Measurements from ENCODE around the gene NPW. TPM values are rescaled to one million over a fixed set of nuclear protein-coding genes. Genes with fewer than 3 reads are reported as not detected.

The NPW gene
- total RNA-seq, 1 experiment from 2014 or later = 0.12 TPM

- DNase-seq (ENCODE audit: low read depth) = no peak
These were observed 591 bp downstream of the NPW start for GRCh38 chr16:2019921-2020831.

DNA sequence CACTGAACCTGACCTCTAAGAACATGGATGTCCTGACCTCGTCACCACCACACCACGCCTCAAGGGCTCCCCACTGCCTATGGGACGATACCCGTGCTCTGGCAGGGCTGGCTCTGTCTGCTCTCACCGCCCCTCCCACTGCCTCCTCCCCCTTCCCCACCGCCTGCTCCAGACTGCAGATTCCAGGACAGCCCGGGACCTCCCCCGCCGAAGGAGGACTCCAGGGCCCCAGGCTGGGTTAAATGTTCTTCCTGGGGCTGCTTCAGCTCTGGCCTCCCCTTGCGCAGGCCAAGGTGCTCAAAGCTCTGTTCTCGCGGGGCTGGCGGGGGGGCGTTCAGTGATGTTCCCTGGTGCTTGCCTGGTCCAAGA is 3.1 kb downstream of the NPW start:
- peak; percentile 48 for DNase-seq (ENCODE audit: low read depth)

DNA sequence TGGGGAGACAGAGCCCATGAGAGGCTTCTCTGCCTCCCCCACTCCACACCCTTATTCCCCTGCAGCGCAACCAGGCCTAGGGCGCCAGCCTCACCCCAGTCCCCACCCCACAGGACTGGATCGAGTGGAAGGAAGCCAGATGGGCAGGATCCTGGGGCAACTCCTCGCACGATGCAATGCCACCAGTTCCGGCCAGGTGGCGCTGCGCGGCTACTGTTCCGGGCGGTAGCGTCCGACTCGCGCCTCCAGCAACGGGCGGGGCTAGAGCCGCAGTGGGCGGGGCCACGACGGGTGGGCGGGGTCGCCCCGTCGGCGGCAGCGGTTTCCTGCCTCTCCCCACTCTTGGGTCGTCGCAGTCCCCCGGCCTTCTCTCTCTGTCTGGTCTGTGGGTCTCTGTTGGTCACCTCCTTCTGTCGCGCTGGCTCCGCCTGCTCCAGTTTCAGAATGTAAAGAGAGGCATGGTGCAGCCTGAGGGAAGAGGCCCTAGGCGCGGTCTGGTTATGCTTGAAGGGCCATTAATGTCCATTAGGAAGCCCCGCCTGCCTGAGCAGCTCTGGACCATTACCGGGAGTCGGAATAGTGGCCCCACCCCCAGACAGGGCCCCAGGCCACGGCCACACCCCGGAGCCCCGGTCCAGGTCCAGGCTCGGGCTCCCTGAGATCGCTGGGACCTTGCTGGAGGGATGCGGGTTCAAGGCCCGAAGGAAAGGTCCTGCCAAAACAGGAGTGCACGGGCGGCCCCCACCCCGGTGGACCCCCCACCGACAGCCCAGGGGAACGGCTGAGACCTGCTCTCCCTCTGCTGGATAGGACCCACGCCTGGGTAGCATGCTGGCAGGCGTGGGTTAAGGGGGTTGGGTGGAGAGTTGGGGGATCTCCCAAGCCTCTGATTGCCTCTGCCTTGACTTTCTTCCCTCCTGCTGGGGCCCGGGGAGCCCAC is 3.8 kb downstream of the NPW start:
- DNase-seq (ENCODE audit: low read depth) = peak; percentile 81

- no peak for DNase-seq (ENCODE audit: low read depth)
These were observed 4.4 kb downstream of the NPW start for GRCh38 chr16:2024032-2024420.

- DNase-seq (ENCODE audit: low read depth) = no peak
These were observed 5.7 kb downstream of the NPW start for GRCh38 chr16:2025251-2025650.

DNA sequence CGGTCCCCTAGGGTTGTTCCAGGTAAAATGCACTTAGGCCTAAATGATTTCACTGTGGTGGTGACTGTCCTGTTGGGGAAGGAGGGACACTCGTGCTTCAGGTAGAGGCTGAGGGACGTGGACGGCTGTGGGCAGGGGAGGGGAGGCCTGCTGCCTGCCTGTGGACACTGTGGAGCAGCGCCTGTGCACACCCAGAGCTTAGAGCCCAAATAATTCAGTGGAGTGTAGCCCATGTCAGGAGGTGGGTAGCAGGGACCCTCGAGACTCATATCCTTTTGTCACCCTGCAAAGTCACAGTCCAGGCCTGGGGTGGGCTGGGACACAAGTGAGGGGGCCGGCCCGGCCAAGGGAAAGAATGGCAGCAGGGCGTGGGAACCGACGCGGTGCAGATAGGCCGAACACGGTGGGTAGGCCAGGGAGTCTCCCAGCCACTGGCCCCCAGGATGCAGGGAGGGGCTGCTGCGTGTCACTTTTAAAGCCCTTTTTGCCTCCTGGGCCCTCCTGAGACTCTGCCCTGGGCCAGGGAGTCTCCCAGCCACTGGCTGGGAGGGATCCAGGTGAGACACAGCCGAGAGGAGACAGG is 6.4 kb downstream of the NPW start:
- DNase-seq (ENCODE audit: low read depth) = no peak

DNA sequence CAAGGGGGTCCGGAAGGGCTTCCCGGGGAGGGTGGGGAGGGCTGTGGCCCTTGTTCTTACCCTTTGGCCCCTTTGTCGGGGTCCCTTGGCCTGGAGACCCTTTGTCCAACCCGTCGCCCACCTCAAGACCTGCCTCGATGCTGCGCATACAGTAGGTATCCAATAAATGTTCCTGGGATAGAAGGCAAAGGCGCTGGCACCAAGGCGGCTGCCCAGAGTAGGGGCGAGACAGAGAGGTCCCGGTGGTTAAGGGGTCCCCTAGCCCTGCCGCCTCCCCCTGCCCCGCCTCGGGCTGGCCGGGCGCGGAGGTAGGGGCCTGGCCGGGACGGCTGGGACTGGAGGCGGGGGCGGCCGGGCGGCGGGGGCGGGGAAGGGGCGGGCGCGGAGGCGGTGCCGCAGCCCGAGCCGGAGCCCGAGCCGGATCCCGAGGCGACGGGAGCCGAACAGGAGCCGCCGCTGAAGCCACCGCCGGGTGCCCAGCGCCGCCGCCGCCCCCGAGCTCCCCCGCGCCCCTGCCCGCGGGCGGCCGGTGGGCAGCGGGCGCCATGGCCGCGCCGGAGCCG is 7.0 kb downstream of the NPW start, which contains the start of gene NHERF2:
TSS of gene NHERF2 (plus strand) at position 442 of the 563 bp plus-strand sequence. CDS start at position 546, 104 bp downstream.
- no peak for DNase-seq (ENCODE audit: low read depth)

- peak; percentile 56 for DNase-seq (ENCODE audit: low read depth)
These were observed 7.7 kb downstream of the NPW start for GRCh38 chr16:2027024-2028010.

DNA sequence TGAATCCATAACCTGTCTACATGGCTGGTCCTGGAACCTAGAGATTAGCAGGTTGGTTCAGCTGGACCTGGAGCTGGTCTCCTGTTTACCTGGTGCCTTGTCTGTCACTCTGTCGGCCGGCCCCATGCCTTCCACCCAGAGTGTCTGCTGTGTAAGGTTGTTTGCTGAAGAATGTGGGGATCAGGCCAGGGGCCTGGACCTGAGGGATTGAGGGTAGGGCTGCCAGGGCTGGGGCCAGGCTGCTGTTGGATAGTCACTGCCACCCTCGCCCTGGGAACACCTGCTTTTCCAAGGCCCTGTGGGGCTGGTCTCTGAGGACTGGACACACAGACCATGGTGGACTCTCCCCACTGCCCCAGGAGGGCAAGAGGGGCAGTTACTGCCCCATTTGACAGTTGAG is 8.6 kb downstream of the NPW start:
- DNase-seq (ENCODE audit: low read depth) = no peak

DNA sequence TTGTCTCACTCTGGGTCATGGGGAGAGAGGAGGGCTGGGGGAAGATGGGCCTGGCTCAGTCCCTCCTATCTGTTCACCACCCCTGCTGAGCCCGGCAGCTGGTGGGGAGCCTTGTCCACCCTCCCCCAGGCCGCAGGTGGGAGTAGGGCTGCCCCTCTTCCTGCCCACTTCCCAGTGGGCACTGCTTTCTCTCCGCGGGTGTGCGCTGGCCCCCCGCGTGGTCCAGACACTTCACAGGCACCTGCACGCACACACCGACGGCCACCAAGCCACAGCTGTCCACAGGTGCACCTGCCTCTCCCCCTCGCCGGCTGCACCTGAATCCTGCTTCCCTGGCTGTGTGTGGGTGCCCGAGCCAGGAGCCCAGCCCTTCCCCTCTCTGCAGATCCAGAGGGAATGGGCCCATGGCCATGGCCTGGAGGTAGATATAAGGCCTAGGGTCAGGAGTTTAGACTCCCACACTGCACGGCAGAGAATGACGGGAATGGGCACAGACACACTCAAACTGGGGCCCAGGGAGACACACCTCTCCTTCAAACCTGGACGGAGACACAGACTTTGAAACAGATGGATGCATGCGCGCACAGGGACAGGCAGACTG is 9.1 kb downstream of the NPW start:
- DNase-seq (ENCODE audit: low read depth) = no peak

GRCh38 chr16:2029350-2029749 is 9.8 kb downstream of the NPW start:
- no peak for DNase-seq (ENCODE audit: low read depth)

- DNase-seq (ENCODE audit: low read depth) = no peak
These were observed 10.5 kb downstream of the NPW start for GRCh38 chr16:2030036-2030435.

DNA sequence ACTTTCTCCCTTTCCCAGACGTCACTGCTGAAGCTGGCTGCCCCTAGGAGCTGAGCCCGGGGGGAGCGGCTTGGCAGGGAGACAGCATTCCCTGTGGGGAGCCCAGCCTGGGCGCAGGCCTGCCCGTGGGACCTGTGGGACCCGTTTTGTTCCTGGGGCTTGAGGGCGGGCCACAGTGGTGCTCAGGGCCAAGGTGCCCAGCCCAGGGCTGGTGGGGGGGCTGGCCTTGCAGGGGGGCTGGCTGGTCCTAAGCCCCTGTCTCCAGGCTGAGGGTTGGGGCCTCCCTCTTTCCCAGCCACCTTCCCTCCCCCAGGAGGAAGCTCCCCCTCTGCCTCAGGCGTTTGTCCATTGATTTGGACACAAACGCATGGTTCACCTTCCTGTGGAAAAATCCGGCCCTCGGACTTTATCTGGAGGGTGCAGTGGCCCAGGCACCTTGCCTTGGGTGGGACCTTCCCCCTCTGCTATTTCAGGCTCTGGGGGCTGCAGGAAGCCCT is 11.5 kb downstream of the NPW start:
- no peak for DNase-seq (ENCODE audit: low read depth)

GRCh38 chr16:2032285-2033056 is 12.9 kb downstream of the NPW start:
- DNase-seq (ENCODE audit: low read depth) = peak; percentile 73

DNA sequence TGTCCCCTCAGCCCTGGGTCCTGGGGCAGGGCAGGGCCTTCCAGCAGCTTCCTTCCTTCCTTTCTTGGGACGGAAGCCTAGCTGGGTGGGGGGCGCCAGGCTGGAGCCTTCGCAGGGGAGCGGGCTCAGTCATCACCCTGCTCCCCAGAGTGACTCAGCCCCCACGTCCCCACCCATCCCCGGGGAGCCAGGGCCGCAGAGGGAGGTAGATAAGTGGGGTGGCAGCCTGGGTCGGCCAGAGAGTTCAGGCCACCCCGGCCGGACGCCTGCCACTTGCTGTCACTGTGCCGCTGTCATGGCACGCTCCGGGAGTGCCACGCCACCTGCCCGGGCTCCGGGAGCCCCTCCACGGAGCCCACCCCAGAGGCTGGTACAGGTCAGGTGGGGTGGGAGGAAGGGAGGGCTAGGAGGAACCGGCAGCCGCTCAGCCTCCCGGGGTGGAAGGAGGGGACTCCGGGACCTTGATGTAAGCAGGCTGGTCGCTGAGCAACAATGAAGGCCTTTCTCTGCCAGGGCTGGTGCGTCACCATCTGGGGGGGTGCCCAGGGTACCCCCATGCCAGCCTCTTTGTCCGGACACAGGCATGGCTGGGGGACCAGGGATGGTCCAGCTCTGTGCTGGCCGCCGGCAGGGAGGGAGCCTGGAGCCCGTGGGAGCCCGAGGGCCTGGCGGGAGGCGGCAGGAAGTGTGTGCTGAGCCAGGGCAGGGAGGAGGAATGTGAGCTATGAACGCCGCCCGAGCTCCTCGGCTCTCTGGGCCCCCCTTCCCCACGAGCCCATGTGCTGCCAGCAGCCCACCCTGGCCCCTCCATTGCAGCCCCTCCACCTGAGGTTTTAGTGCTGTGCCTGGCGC is 13.7 kb downstream of the NPW start:
- peak; percentile 90 for DNase-seq (ENCODE audit: low read depth)

GRCh38 chr16:2033909-2034695 is 14.5 kb downstream of the NPW start:
- DNase-seq (ENCODE audit: low read depth) = peak; percentile 30

DNA sequence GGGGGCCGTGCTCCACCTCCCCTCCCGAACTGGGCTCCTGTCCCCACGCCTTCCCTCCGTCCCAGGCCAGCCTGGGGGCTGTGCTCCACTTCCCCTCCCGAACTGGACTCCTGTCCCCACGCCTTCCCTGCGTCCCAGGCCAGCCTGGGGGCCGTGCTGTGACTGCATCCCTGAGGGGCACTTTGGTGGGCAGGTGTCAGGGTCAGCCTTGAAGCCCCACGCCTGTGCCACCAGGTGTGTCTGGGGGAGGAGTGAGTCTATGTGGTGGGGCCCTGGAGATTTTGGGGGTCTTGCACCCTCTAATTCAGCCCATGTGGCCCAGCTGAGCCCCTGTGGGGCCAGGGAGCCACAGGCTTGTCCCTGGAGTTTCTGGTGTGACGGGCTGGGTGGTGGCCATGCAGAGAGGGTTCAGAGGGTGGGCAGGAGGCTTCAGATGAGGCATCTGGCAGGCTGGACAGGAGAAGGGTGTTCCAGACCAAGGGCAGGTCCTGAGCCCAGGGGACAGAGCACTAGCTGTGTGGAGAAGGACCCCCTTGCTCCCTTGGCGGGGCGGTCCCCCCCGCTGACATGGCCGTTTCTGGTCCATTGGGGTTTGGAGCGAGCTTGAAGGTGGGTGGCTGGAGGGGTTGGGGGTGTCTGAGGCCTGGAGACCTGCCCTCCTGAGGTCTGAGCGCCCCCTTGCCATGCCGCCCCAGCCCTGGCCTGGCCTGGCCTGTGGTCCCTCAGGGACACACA is 15.3 kb downstream of the NPW start:
- DNase-seq (ENCODE audit: low read depth) = no peak
